Stimulated activated CD4-positive, alpha-beta T cell treated with anti-CD3 and anti-CD28 coated beads, TNF-alpha, amount 100 ng/mL, for 4 hours (primary cell): ENCODE data around the gene RBFOX1.

ENCODE experiments used
- DNase-seq, 3 experiments: peaks; one replicate each; pipeline ENCODE4 v3.0.0-alpha.2; 2020; ENCODE audit warnings: low read depth in 3 of 3

Gene RBFOX1

GRCh38 chr16:7420079-7420478 lies 87.4 kb downstream of the RBFOX1 start:
- DNase-seq = no peak

- no peak for DNase-seq
Observed at GRCh38 chr16:7420843-7421242, 88.2 kb downstream of the RBFOX1 start.

GRCh38 chr16:7421578-7421977 lies 88.9 kb downstream of the RBFOX1 start:
- DNase-seq = no peak

- no peak for DNase-seq
Observed at GRCh38 chr16:7422036-7422888, 89.6 kb downstream of the RBFOX1 start.

GRCh38 chr16:7423434-7424044 lies 90.9 kb downstream of the RBFOX1 start:
- DNase-seq = no peak

GRCh38 chr16:7426161-7426560 lies 93.5 kb downstream of the RBFOX1 start:
- no peak for DNase-seq

- DNase-seq = no peak
Observed at GRCh38 chr16:7431723-7432122, 99.1 kb downstream of the RBFOX1 start.

- no peak for DNase-seq
Observed at GRCh38 chr16:7436306-7436705, 103.7 kb downstream of the RBFOX1 start.

- no peak for DNase-seq
Observed at GRCh38 chr16:7437135-7437804, 104.6 kb downstream of the RBFOX1 start.

GRCh38 chr16:7437843-7438242 lies 105.2 kb downstream of the RBFOX1 start:
- DNase-seq = no peak

GRCh38 chr16:7438601-7439000 lies 106.0 kb downstream of the RBFOX1 start:
- no peak for DNase-seq

GRCh38 chr16:7439518-7439917 lies 106.9 kb downstream of the RBFOX1 start:
- DNase-seq = no peak

GRCh38 chr16:7440886-7441400 lies 108.3 kb downstream of the RBFOX1 start:
- DNase-seq = no peak

GRCh38 chr16:7442050-7442449 lies 109.4 kb downstream of the RBFOX1 start:
- no peak for DNase-seq

GRCh38 chr16:7443142-7443541 lies 110.5 kb downstream of the RBFOX1 start:
- DNase-seq = no peak

- DNase-seq = no peak
Observed at GRCh38 chr16:7443648-7444365, 111.2 kb downstream of the RBFOX1 start.

GRCh38 chr16:7449306-7449705 lies 116.7 kb downstream of the RBFOX1 start:
- no peak for DNase-seq

- no peak for DNase-seq
Observed at GRCh38 chr16:7449808-7450207, 117.2 kb downstream of the RBFOX1 start.

- DNase-seq = no peak
Observed at GRCh38 chr16:7450440-7450839, 117.8 kb downstream of the RBFOX1 start.

- DNase-seq = no peak
Observed at GRCh38 chr16:7452090-7452489, 119.4 kb downstream of the RBFOX1 start.

- no peak for DNase-seq
Observed at GRCh38 chr16:7456211-7456610, 123.6 kb downstream of the RBFOX1 start.

GRCh38 chr16:7458144-7458543 lies 125.5 kb downstream of the RBFOX1 start:
- DNase-seq = no peak
